ENCODE results near the gene CD55.

Gene CD55

DNA sequence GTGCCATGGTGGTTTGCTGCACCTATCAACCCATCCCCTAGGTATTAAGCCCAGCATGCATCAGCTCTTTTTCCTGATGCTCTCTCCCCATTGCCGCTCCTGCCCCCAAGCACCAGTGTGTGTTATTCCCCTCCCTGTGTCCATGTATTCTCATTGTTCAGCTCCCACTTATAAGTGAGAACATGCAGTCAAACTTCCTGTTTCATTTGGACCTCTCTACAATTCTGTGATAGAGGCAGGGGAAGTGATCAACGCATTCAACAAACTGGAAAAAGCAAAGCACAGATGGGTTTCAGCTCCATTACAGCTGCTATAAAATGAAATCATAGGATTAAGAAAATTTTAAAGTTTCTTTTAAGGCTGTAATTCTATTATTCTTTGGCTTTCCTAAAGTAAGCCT lies 23.3 kb upstream of the CD55 start:
- Histone ChIP-seq H3K4me1 (no peaks in the 10 kb centered on the region), H3K9me3 (ENCODE audit: control insufficient read depth, low read length) (no peaks in the 10 kb centered on the region), H3K79me2 (no peaks in the 10 kb centered on the region), H3K4me2 (ENCODE audit: low read length) (no peak overlapping the region), H3K9ac (no peak overlapping the region), H3K27me3 (ENCODE audit: control insufficient read depth, insufficient read depth, low read length) (no peaks in the 10 kb centered on the region), H3K36me3 (ENCODE audit: control insufficient read depth, insufficient read depth, low read length) (no peaks in the 10 kb centered on the region), H2AFZ (no peak overlapping the region), H3K4me3 (ENCODE audit: low read depth, low read length) (no peak overlapping the region), H3K27ac (no peak overlapping the region)
- TF ChIP-seq, protein P1, sequence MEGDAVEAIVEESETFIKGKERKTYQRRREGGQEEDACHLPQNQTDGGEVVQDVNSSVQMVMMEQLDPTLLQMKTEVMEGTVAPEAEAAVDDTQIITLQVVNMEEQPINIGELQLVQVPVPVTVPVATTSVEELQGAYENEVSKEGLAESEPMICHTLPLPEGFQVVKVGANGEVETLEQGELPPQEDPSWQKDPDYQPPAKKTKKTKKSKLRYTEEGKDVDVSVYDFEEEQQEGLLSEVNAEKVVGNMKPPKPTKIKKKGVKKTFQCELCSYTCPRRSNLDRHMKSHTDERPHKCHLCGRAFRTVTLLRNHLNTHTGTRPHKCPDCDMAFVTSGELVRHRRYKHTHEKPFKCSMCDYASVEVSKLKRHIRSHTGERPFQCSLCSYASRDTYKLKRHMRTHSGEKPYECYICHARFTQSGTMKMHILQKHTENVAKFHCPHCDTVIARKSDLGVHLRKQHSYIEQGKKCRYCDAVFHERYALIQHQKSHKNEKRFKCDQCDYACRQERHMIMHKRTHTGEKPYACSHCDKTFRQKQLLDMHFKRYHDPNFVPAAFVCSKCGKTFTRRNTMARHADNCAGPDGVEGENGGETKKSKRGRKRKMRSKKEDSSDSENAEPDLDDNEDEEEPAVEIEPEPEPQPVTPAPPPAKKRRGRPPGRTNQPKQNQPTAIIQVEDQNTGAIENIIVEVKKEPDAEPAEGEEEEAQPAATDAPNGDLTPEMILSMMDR (IDR thresholded peaks at IDR 0.05): no peak

DNA sequence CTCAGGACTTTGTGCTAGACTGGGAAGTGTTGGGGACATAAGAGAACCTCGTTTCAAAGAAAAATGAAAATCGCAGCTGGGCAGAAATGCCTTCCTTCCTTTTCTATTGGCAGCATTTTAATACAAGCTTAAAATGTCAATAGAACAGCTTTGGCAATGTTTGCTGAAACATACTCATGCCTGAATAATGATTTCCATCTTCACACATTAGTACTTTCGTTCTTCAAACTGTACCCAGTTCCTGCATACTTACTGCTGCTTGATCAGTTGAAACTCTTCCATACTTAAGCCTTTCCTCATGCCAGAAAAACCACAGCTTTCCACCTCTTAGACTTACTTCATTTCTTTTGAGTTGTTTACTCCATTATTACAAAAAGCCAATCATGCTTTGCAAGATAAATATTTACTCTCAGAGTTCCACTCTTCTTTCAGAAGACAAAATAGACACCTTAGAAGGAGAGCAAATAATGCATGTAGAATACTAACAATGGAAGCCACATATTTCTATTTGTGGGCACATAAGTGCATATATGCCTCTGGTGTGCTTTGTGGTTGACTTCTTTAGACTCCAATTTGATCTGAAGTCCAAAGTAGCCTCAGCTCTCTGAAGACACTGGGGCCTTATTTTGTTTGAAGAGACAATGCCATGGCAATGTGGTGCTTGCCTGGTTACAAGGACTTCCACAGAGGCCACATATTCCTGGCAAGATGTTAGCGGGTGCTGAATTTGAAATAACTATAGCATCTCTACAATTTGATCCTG lies 22.7 kb upstream of the CD55 start:
- Histone ChIP-seq H2AFZ (no peak overlapping the region), H3K27ac (no peak overlapping the region), H3K27me3 (ENCODE audit: control insufficient read depth, insufficient read depth, low read length) (no peaks in the 10 kb centered on the region), H3K4me3 (ENCODE audit: low read depth, low read length) (no peak overlapping the region), H3K4me1 (no peaks in the 10 kb centered on the region), H3K9me3 (ENCODE audit: control insufficient read depth, low read length) (no peaks in the 10 kb centered on the region), H3K4me2 (ENCODE audit: low read length) (no peak overlapping the region), H3K36me3 (ENCODE audit: control insufficient read depth, insufficient read depth, low read length) (no peaks in the 10 kb centered on the region), H3K9ac (no peak overlapping the region), H3K79me2 (no peaks in the 10 kb centered on the region)
- TF ChIP-seq, protein P1 (IDR thresholded peaks at IDR 0.05): no peak

DNA sequence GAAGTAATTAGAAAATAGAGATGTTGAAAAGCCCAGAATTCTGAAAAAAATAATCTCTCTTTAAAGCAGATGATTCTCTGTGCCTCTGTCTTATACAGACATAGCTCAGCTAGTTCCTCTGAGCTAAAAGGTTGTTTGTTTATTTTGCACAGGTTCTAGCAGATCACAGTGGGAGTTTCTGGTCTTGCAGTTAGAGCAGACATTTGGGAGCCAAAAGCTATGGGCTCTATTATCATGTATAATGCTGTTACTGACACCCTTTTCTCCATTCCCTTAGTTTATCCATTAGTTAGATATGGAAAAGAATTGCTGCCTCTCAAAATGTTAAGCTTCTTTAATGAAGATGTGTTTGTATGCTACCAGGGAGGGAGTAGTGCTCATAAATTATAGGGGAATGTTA lies 20.5 kb upstream of the CD55 start:
- no peaks in the 10 kb centered on the region for H3K27me3 ChIP-seq (ENCODE audit: control insufficient read depth, insufficient read depth, low read length)
- TF ChIP-seq, protein P1 (IDR thresholded peaks at IDR 0.05): no peak

DNA sequence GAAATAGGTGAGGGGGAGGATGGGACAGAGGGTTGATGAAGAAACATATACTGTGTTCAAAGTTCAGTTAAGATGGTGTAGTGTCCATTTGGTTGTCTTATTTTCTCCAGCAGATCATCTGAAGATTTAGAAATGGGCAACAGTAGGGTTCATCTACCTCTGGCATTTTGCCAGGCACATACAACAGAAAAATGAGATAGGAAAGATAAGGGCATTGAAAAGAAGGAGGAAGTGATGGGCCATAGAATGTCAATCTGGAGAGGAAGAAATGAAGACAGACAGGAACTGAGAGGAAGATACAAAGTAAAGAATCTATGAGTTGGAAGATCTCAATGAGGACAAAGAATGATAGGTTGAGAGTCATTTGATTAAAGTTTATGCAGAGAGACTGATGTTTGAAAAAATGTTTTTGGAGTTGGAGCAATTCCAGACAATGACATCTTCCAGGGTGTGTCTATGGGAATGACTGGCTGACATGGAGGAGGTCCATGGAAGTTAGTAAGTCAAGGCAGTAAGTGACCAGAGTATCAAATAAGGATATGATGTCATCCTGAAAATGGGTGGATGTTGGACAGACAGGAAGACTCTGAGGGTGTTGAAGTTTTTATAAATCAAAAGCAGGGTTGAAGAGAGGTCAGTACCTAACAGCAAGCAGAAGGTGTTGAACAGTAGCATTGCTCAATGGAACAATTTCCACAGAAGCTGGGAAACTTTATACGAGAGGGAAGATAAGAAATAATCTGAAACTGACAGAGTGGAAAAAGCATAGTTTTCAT lies 18.7 kb upstream of the CD55 start:
- H2AFZ ChIP-seq: no peak overlapping the region
- H3K27me3 ChIP-seq (ENCODE audit: control insufficient read depth, insufficient read depth, low read length): no peaks in the 10 kb centered on the region
- H3K4me1 ChIP-seq: no peaks in the 10 kb centered on the region
- H3K79me2 ChIP-seq: no peaks in the 10 kb centered on the region
- no peak overlapping the region for H3K27ac ChIP-seq
- H3K9ac ChIP-seq: no peak overlapping the region
- H3K4me2 ChIP-seq (ENCODE audit: low read length): no peak overlapping the region
- no peak overlapping the region for H3K4me3 ChIP-seq (ENCODE audit: low read depth, low read length)
- H3K36me3 ChIP-seq (ENCODE audit: control insufficient read depth, insufficient read depth, low read length): no peaks in the 10 kb centered on the region
- H3K9me3 ChIP-seq (ENCODE audit: control insufficient read depth, low read length): no peaks in the 10 kb centered on the region
- TF ChIP-seq, protein P1 (IDR thresholded peaks at IDR 0.05): no peak

More for the DNA sequence above, 20.5 kb upstream of the CD55 start:
- no peaks in the 10 kb centered on the region for H3K36me3 ChIP-seq (ENCODE audit: control insufficient read depth, insufficient read depth, low read length)
- H3K9ac ChIP-seq: no peak overlapping the region
- no peak overlapping the region for H3K4me2 ChIP-seq (ENCODE audit: low read length)
- H3K4me1 ChIP-seq: no peaks in the 10 kb centered on the region
- H3K9me3 ChIP-seq (ENCODE audit: control insufficient read depth, low read length): no peaks in the 10 kb centered on the region
- no peak overlapping the region for H3K4me3 ChIP-seq (ENCODE audit: low read depth, low read length)
- no peak overlapping the region for H2AFZ ChIP-seq
- no peaks in the 10 kb centered on the region for H3K79me2 ChIP-seq
- H3K27ac ChIP-seq: no peak overlapping the region

Measured in parathyroid adenoma (tissue), 2 donors.